Uterus (tissue), 4 donors: Measurements from ENCODE around the gene KIF1A. TPM values are rescaled to one million over a fixed set of nuclear protein-coding genes. Genes with fewer than 3 reads are reported as not detected.
"Not testable (repeated sequence)": the region's sequence is repeated elsewhere in the genome, so short reads cannot be mapped to it uniquely, and the experiment has no call there.

ENCODE experiments used
- DNase-seq, 2 donors: peaks; one replicate each; pipeline ENCODE4 v3.0.0-alpha.2; 2019 to 2020
- H3K27ac ChIP-seq, 2 donors: fragments of 200-600 bp; sonication (generic); 1 replicate in 1 of 2; 2 replicates in 1 of 2; pipeline ENCODE4 v1.5.1; 2016 to 2018
- H3K27me3 ChIP-seq, 2 donors: fragments of 200-600 bp; sonication (generic); one replicate each; pipeline ENCODE4 v1.5.1; 2018 to 2019; ENCODE audit warnings: control low read depth in 1 of 2
- H3K36me3 ChIP-seq, 2 donors: fragments of 200-600 bp; sonication (generic); one replicate each; pipeline ENCODE4 v1.5.1; 2019; ENCODE audit warnings: control low read depth in 1 of 2
- H3K4me1 ChIP-seq, 2 donors: fragments of 200-600 bp; sonication (generic); one replicate each; pipeline ENCODE4 v1.5.1; 2018 to 2019; ENCODE audit warnings: control low read depth in 1 of 2
- H3K4me3 ChIP-seq, 2 donors: fragments of 200-600 bp; sonication (generic); 1 replicate in 1 of 2; 2 replicates in 1 of 2; pipeline ENCODE4 v1.5.1; 2018 to 2019; ENCODE audit warnings: mild to moderate bottlenecking in 1 of 2
- H3K9me3 ChIP-seq, 2 donors: fragments of 200-600 bp; sonication (generic); one replicate each; pipeline ENCODE4 v1.5.1; 2019; ENCODE audit warnings: control low read depth in 1 of 2
- POLR2A ChIP-seq, 2 donors: fragments of 450-650 bp; IDR thresholded peaks; one replicate each; pipeline ENCODE4 v1.6.1; 2016; ENCODE audit warnings: antibody characterized with exemption in 2 of 2, mild to moderate bottlenecking in 1 of 2, moderate library complexity in 1 of 2
- intact Hi-C: fragments of 100-400 bp; cut with DNase I; formaldehyde crosslinking; loops from one replicate; pipeline ENCODE4 v1.15.1; 2023; ENCODE audit warnings: low total_unique reads
- total RNA-seq, 4 donors: library from RNA; depleted of rRNA in 3 of 4; stranded (reverse); fragments of >200 nt in 3 of 4; gene quantifications; one replicate each; pipeline versions ENCODE4 v1.1.0 to v1.2.4, GENCODE V29; 2014 to 2023
- TF ChIP-seq, protein P1 (sequence below), 4 experiments: fragments of 200-600 bp in 2 of 4; fragments of 450-650 bp in 2 of 4; sonication (generic) in 2 of 4; IDR thresholded peaks; one replicate each; pipeline ENCODE4 v1.5.1; 2016 to 2019; ENCODE audit warnings: antibody characterized with exemption in 4 of 4, mild to moderate bottlenecking in 2 of 4, moderate library complexity in 1 of 4
- donor health status: DM: yes; HTN: yes; CAD: no.

KIF1A gene
- total RNA-seq, 4 donors from 2014 or later, result 0.37 to 12.9 TPM; not detected in 2

- H3K27ac ChIP-seq, result no peak overlapping the region
- intact Hi-C loops, result no loop called here
- no peaks in the 10 kb centered on the region for H3K36me3 ChIP-seq
- H3K4me1 ChIP-seq, result no peaks in the 10 kb centered on the region
- no peak overlapping the region for H3K4me3 ChIP-seq
- no peaks in the 10 kb centered on the region for H3K27me3 ChIP-seq
- DNase-seq, result no peak
- TF ChIP-seq, protein P1, sequence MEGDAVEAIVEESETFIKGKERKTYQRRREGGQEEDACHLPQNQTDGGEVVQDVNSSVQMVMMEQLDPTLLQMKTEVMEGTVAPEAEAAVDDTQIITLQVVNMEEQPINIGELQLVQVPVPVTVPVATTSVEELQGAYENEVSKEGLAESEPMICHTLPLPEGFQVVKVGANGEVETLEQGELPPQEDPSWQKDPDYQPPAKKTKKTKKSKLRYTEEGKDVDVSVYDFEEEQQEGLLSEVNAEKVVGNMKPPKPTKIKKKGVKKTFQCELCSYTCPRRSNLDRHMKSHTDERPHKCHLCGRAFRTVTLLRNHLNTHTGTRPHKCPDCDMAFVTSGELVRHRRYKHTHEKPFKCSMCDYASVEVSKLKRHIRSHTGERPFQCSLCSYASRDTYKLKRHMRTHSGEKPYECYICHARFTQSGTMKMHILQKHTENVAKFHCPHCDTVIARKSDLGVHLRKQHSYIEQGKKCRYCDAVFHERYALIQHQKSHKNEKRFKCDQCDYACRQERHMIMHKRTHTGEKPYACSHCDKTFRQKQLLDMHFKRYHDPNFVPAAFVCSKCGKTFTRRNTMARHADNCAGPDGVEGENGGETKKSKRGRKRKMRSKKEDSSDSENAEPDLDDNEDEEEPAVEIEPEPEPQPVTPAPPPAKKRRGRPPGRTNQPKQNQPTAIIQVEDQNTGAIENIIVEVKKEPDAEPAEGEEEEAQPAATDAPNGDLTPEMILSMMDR (IDR thresholded peaks at IDR 0.05), result no peak
- no peak for TF ChIP-seq POLR2A (IDR thresholded peaks at IDR 0.05)
- no peaks in the 10 kb centered on the region for H3K9me3 ChIP-seq
Observed at GRCh38 chr2:240687741-240688552, 132.1 kb downstream of the KIF1A start.

DNA sequence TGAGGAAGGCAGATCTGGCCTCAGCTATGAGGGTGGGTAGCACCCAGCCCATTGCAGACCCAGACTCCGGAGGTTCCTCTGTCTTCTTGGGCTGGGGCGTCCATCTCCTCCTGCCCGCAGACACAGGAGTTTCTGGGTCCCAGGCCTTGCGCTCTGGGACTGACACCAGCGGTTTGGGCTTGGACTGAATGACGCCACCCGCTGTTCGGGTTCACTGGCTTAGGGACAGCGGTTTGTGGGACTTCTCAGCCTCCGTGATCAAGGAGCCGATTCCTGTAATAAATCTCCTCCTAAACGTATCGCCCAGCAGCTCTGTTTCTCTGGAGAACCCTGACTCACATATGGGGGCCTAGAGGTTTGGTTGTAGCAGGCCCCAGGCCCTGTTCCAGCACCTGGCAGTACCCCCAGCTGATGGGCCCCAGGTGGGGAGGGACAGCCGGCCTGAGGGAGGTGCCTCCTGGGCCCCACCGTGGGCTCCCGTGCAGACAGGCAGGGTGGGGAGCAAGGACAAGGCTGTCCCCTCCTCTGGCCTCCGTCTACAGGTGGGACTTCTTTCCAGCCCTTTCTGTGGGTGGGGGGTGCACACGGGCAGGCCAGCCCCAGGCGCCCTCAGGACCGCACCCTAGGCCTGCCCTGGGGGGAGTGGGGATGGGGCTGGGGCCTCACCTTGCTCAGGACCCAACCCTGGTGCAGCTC is 132.8 kb downstream of the KIF1A start:
- H3K4me3 ChIP-seq, result no peak overlapping the region
- H3K36me3 ChIP-seq, result no peaks in the 10 kb centered on the region
- intact Hi-C loops, result no loop called here
- H3K9me3 ChIP-seq, result no peaks in the 10 kb centered on the region
- H3K27me3 ChIP-seq, result no peaks in the 10 kb centered on the region
- no peak overlapping the region for H3K27ac ChIP-seq
- DNase-seq, result no peak
- TF ChIP-seq, protein P1 (IDR thresholded peaks at IDR 0.05), result no peak
- TF ChIP-seq POLR2A (IDR thresholded peaks at IDR 0.05), result no peak
- no peaks in the 10 kb centered on the region for H3K4me1 ChIP-seq

DNA sequence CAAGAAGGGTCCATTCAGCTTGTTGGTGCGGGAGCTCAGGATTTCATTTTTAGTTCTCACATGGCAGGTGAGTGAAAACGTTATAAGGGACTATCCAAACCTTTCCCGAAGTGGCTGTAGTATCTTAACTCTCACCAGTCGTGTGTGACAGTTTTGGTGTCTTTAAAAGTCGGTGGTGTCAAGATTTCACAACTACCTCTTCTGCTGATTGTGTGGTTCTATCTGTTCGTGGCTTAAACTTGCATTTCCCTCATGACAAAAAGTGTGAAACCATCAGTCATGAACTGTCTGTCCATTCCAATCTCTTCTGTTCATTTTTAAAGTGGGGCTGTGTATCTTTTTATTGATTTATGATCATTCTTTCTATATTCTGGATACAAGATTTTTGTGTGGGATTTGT is 133.6 kb downstream of the KIF1A start:
- intact Hi-C loops, result no loop called here
- no peak overlapping the region for H3K4me3 ChIP-seq
- TF ChIP-seq, protein P1 (IDR thresholded peaks at IDR 0.05), result no peak
- TF ChIP-seq POLR2A (IDR thresholded peaks at IDR 0.05), result no peak
- no peaks in the 10 kb centered on the region for H3K27me3 ChIP-seq
- H3K9me3 ChIP-seq, result no peaks in the 10 kb centered on the region
- no peaks in the 10 kb centered on the region for H3K4me1 ChIP-seq
- no peak for DNase-seq
- H3K27ac ChIP-seq, result no peak overlapping the region
- no peaks in the 10 kb centered on the region for H3K36me3 ChIP-seq

DNA sequence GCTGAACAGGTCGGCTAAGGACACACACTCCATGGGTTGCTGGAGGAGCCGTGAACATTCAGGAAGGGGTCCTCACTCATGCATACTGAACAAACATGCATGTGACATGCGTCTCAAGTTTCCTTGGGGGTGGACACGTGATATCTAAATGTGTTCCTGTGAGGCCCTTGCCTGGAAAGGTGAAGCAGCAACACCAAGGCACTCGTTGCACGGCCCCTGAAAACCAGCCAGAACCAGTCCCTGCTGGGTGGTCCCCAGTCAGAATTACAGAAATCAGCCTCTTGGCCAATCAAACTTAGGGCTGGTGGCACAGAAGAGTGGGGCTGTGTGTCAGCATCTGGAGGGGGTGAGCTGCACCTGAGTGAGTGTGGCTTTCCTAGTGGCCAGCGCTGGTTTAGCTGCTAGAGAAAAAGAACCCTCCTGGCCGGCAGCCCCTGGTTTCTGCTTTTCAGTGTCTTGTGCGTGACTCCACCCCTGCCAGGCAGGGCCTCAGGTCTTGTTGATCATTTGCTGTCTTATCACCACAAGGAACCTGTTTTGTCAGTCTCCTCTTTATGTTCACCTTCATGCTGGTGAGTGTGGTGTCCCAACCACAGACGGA is 134.1 kb downstream of the KIF1A start:
- no peaks in the 10 kb centered on the region for H3K36me3 ChIP-seq
- no peak overlapping the region for H3K4me3 ChIP-seq
- H3K9me3 ChIP-seq, result no peaks in the 10 kb centered on the region
- TF ChIP-seq, protein P1 (IDR thresholded peaks at IDR 0.05), result no peak
- TF ChIP-seq POLR2A (IDR thresholded peaks at IDR 0.05), result no peak
- H3K27ac ChIP-seq, result no peak overlapping the region
- intact Hi-C loops, result no loop called here
- DNase-seq, result no peak
- H3K27me3 ChIP-seq, result no peaks in the 10 kb centered on the region
- no peaks in the 10 kb centered on the region for H3K4me1 ChIP-seq

GRCh38 chr2:240683980-240684728 is 135.9 kb downstream of the KIF1A start:
- H3K4me3 ChIP-seq, DNase-seq, H3K27ac ChIP-seq, H3K9me3 ChIP-seq, intact Hi-C loops, H3K27me3 ChIP-seq, H3K4me1 ChIP-seq, H3K36me3 ChIP-seq: not testable (repeated sequence)

GRCh38 chr2:240683329-240683979 is 136.6 kb downstream of the KIF1A start:
- intact Hi-C loops, H3K9me3 ChIP-seq, DNase-seq, H3K27me3 ChIP-seq, H3K27ac ChIP-seq, H3K4me3 ChIP-seq, H3K36me3 ChIP-seq, H3K4me1 ChIP-seq: not testable (repeated sequence)

DNA sequence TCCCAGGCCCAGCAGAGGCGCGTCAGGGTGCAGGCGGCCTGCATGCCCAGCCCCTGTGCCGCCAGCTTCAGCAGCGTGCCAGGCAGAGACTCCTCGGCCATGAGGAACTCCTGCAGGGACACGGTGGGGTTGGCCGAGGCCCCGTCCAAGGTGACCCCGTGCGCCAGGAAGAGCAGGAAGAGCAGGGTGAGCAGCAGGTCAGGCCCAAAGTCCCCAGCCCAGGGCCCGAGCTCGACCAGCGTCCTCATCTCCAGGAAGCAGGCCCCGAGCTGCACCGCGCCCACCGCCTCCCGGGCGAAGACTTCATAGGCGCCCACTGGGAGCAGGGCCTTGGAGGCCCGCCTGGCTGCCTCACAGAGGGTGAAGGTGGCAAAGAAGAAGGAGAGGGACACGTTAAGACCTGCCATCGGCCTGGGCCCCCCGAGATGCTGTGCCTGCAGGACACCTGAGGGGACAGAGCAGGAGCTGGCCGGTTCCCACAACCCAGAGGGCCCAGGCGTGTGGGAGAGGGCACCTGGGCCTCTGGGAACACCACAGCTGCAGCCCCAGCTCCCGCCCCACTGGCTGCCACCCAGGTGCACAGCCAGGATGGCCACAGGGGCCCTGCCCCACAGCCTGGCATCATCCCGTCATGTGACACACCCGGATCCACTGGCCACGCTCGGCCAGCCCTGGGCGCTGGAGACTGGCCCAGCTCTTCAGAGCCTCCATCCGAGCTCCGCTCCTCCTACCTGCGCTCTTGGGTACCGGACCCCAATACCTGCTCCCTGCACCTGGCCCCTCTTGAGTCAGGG is 137.4 kb downstream of the KIF1A start, which contains the start of gene AQP12B:
TSS of gene AQP12B (minus strand) at position 455 of the 794 bp plus-strand sequence. CDS start at position 407, 48 bp downstream.
- intact Hi-C loops, H3K27ac ChIP-seq, DNase-seq, H3K27me3 ChIP-seq, H3K4me3 ChIP-seq, H3K36me3 ChIP-seq, H3K4me1 ChIP-seq, H3K9me3 ChIP-seq: not testable (repeated sequence)
